CD4-positive, alpha-beta T cell treated with Interleukin-15 for 4 hours (primary cell): ENCODE results near the gene MRPL42.
"Not testable (repeated sequence)": the region's sequence is repeated elsewhere in the genome, so short reads cannot be mapped to it uniquely, and the experiment has no call there.

Experiments used
- DNase-seq: peaks from one replicate; pipeline ENCODE4 v3.0.0-alpha.2; 2020; ENCODE audit warnings: low spot score

MRPL42 gene

DNA sequence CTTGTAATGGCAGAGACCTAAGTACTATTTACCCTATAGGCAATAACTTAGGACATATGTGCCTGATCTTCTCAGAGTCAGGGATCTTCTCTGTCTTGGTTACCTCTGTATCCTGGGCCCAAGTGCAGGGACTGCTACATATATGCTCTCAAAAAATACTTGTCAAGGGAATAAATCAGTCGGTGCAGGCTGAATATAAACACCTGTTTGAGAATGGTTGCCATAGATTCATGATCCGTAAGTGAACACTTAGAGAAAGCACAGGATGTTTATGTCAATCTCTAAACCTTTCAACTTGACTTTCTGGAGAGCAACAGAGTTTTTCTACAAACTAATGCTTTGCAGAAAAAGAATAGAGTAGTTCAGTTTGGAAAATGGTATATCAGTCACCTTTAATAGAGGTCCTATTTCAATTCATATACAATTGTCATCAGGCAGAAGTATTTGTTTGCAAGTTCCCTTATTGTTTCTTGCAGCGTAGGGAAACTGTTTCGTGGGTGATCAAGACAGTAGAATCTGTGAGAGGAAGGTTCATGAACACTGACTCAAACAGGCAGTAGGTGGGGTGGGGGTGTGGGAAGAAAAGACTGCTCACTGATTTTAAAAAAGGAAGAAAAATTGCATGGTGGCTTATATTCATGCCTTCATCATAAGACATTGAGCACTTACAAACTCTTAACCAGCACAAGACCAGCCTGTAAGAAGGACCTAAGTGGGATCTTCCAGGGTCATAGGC lies 19.6 kb upstream of the MRPL42 start:
- DNase-seq, result no peak

DNA sequence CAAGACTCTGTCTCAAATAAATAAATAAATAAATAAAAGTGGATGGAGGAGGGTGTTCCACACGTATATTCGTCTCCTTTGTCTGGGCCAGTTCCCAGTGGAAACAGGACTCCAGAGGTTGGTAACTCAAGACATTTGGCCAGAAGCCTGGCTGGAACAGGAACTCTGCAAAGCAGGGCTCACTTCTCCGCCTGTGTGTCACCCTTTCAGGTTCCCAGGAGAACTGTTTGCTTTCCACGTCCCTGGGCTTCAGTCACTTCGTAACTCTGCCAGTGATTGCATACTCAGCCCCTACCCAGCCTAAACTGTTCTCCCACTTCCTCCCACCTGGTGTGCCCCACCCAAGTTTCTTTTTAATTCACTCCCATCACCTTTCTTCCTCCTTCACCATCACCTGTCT lies 18.5 kb upstream of the MRPL42 start:
- no peak for DNase-seq

DNA sequence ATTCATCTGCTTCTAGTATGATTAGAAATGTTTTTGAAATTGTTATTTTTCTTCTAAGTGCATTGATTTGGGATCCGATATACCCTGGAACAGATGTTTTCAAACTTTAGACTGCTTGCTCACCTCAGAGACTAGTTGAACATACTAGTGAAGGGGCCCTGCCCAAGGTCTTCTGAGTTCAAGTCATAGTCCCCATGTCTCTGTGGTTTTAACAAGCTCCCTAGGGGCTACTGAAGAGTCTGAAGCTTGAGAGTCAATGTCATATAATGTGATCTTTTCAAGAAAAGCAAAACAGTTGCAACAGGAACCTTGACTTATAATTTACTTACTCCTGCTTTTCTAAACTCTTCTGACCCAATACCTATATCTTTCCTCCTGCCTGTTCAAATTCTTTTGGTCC lies 18.0 kb upstream of the MRPL42 start:
- DNase-seq, result no peak

DNA sequence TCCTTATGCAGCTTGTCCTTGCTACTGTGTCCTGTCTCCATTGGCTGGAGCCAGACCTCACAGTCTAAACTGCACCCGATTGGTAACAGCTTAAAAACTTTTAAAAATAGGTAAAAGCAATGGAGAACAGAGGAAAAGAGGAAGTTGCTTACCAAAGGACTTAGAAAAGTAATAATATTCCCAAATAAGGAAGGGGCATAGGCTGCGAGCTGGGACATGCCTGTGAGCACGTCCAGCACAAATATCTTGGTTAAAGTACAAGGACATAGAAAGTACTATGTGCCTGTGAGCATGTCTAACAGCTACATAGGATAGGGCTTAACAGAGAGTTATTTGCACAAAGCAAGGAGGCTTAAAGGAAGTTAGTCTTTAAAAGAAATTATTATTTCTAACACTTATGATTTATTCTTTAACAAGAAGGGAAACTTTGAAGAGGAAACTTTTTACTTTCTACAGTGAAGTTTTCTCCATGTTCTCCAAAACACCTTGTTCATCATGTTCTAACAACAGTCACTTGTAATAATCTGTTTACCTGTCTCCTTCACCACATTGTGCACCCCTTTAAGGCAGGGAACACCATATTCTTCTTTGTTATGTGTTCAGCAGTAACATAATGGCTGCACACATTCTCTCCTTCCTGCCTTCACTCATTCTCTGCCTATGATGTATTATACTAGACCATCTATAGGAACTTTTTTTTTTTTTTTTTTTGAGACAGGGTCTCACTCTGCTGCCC lies 15.7 kb upstream of the MRPL42 start:
- DNase-seq, result no peak

DNA sequence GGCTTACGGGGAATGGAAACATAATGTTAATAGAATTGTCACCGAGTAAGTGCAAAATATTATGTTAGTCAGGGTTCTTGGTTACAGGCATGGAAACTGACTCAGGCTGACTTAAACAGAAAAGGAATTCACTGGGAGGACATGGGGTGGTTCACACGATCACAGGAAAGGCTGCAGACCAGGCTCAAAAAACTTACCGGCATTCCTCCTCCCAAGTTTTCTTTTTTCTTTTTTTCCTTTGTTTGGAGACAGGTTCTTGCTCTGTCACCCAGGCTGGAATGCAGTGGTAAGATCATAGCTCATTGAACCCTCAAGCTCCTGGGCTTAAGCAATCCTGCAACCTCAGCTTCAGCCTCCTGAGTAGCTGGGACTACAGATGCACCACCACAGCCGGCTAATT lies 13.7 kb upstream of the MRPL42 start:
- DNase-seq, result no peak

DNA sequence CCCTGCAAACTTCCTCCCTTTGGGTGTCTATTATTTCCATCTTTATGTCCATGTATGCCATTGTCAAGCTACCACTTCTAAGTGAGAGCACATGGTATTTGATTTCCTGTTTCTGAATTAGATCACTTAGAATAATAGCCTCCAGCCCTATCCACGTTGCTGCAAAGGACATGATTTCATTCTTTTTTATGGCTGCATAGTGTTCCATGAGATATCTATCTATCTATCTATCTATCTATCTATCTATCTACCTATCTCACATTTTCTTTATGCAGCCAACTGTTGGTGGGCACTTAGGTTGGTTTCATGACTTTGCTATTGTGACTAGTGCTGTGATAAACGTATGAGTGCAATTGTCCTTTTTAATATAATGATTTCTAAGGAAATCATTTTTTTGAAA lies 11.2 kb upstream of the MRPL42 start:
- no peak for DNase-seq

DNA sequence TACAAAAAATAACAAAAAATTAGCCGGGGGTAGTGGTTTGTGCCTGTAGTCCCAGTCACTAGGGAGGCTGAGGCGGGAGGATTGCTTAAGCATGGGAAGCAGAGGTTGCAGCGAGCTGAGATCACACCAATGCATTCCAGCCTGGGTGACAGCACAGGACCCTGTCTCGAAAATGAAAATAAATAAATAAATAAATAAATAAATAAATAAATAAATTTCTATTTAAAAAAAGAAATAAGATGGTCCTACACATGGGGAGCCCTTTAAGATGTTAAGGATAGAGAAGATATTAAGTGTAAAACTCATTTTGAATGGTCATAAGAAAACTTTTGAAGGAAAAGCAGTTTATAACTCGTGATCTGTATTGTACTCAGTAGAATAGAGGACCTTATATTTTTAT lies 8.2 kb upstream of the MRPL42 start:
- DNase-seq, result no peak

DNA sequence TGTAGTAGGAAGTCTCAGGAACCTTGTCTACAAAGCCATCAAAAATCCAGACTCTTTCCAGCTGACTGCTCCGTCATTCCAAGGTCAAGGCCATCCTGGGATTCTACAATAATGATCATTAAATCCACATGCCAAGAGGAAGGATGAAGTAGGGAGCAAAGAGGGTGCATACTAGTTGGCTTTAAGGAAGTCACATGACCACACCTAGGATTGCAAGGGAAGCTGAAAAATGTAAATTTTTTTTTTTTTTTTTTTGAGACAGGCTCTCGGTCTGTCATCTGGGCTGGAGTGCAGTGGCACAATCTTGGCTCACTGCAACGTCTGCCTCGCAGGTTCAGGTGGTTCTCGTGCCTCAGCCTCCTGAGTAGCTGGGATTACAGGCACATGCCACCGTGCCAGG lies 7.3 kb upstream of the MRPL42 start:
- no peak for DNase-seq

DNA sequence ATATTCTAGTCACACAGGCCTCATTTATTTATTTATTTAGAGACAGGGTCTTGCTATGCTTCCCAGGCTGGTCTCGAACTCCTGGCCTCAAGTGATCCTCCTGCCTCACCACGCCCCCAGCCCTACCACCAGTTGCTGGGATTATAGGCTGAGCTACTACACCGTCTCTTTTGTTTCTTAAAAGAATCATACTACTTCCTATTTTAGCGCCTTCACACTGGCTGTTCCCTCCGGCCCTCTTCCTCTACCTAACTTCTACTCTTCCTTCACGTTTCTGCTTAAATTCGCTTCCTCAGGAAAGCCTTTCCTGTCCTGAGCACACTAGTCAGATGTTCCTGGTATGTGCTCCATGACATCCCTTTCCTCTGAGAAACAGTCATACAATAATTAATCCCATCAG lies 6.4 kb upstream of the MRPL42 start:
- DNase-seq, result no peak

DNA sequence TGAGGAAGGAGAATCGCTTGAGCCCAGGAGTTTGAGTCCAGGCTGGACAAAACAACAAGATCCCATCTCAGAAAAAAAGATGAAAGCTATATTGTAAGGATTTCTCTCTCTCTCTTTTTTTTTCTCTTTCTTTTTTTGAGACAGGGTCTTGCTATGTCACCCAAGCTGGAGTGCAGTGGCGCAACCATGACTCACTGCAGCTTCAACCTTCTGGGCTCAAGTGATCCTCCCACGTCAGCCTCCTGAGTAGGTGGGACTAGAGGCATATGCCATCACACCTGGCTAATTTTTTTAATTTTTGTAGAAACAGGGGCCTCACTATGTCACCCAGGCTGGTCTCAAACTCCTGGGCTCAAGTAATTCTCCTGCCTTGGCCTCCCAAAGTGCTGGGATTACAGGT lies 5.8 kb upstream of the MRPL42 start:
- DNase-seq, result no peak

DNA sequence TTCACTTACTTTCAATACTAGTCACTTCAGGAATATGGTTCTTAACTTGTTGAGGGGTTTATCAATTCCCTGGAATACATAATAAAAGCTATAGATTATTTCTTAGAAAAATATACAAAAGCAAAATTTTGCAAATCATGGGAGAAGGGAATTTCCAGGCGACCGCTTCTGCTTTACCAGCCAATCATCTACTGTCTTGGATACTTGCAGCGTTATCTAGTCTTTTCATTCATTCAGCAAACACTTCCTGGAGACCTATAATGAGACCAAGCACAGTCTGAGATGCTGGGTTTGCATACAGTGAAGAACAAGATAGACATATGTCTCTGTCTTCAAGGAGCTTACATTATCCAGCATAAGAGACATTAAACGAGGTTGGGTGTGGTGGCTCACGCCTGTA lies 1.5 kb upstream of the MRPL42 start:
- DNase-seq, result no peak

DNA sequence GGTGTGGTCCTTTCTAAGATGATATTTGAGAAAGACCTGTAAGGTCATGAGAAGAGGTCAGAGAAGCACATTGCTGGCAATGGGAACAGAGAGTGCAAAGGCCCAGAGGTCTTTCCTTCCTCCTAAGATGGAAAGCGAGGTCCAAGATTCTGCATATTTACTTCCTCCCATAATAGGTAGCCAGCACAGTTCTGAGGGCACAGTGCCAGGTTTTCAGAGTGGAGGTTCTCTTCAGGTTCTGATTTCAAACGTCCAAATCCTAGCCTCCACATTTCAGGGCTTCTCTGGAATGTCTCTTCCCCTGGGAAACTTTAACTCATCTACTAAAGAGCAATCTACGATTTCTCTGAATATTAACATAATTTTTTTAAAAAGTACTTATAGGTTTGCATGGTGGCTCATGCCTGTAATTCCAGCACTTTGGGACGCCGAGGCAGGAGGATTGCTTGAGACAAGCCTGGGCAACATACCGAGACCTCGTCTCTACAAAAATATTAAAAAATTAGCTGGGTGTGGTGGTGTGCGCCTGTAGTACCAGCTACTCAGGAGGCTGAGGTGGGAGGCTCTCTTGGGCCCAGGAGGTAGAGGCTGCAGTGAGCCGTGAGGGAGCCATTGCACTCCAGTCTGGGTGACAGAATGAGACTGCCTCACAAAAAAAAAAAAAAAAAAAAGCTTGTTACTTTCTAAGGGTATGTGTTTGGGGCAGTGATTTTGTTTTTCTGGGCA lies 526 bp upstream of the MRPL42 start:
- DNase-seq, result no peak

DNA sequence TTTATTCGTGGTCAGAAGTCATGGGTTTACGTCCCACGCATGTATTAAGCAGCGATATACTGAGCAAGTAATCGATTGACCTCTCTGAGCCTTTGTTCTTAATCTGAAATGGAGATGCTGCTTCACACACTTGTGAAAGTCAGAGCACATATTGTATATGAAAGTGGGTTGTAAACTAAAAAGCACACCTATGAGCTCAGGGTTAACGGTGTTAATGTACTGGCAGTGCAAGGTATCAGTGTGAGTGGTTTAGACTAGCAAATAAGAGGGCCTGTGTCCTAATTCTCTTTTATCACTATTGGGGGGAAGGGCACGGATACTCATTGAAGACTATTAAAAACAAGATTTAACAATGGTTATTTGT lies 676 bp downstream of the MRPL42 start:
- DNase-seq, result no peak

DNA sequence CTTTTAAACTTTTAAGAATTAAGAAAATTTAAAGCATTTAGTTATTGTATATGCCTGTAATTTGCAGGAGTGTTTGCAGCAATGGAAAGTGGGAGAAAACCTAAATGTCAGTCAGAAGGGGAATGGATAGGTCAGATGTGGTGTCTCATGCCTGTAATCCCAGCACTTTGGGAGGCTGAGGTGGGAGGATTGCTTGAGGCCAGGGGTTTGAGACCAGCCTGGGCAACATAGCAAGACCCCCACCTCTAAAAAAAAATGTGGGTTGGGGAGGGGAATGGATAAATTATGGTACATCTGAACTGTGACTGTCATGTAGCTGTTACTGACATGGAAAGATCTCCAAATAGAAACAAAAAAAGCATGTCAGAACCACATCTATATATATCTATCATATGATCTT lies 2.1 kb downstream of the MRPL42 start:
- DNase-seq, result no peak

DNA sequence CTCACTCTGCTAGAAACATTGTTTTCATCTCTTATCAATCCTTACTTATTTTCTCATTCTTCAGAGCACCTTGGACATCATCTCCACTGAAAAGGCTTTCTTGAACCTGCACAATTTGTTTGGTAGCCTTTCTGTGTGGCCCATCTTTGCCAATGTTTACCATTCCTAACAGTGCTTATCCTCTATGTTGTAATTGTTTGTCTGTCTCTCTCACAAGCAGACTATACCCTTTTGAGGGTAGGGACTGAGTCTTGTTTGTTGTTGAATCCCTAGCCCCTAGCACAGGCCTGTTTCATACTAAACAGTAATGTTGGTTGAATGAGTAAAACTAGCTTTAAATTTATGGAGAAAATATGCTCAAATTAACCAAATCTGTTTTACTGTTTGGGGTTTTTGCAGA lies 9.2 kb downstream of the MRPL42 start:
- no peak for DNase-seq

DNA sequence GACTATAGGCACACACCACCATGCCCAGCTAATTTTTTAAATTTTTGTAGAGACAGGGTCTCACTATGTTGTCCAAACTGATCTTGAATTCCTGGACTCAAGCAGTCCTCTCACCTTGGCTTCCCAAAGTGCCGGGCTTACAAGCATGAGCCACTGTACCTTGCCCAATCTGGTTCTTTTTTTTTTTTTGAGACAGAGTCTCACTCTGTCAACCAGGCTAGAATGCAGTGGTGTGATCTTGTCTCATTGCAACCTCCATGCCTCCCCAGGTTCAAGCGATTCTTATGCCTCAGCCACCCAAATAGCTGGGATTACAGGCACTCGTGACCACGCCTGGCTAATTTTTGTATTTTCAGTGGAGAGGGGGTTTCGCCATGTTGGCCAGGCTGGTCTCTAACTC lies 15.4 kb downstream of the MRPL42 start:
- no peak for DNase-seq

DNA sequence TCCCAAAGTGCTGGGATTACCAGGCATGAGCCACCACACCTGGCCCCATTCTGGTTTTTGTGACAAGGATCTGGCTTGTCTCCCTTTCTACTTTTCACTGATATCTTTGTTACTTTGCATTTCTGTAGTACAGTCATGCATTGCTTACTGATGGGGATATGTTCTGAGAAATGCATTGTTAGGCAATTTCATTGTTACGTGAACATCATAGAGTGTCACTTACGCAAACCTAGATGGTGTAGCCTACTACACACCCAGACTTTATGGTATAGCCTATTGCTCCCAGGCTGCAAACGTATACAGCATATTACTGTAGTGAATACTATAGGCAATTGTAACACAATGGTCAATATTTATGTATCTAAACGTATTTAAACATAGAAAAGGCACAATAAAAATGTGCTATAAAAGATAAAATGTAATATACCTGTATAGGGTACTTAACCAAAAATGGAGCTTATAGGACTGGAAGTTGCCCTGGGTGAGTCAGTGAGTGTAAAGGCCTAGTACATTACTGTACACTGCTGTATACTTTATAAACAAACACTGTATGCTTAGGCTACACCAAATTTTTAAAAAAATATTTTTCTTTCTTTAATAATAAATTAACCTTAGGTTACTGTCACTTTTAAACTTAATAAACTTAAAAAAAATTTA lies 16.0 kb downstream of the MRPL42 start:
- DNase-seq, result no peak

DNA sequence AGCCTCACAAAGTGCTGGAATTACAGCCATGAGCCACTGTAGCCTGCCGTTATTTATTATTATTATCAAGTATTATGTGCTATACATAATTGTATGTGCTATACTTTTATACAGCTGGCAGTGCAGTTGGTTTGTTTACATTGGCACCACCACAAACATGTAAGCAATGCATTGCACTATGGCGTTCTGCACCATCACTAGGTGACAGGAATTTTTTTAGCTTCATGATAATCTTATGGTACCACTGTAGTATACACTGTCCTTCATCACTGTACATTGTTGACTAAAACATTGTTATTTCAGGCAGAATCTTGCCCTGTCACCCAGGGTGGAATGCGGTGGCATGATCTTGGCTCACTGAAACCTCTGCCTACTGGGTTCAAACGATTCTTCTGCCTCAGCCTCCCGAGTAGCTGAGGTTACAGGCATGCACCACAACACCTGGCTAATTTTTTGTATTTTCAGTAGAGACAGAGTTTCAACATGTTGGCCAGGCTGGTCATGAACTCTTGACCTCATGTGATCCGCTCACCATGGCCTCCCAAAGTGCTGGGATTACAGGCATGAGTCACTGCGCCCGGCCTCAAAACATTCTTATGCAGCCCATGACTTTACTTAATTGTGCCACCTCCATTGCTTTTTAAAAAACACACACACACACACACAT lies 17.1 kb downstream of the MRPL42 start:
- DNase-seq, result no peak

DNA sequence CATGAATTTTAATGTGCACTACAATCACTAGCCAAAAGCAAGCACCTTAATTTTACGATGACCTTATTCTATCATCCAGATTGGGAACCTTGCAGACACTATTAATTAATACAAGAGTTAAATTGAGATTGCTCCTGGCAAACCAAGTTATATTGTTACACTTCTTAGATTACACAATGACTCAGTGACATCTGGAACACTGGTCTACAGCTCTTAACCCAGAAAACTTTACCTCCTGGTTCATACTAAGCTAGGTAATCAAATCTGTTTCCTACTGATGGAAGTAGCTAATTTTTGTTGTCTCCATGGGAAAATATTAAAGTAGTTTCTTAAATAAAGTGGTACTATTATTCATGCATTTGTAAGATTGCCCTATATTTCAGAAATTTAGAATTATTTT lies 25.5 kb downstream of the MRPL42 start:
- not testable (repeated sequence) for DNase-seq

DNA sequence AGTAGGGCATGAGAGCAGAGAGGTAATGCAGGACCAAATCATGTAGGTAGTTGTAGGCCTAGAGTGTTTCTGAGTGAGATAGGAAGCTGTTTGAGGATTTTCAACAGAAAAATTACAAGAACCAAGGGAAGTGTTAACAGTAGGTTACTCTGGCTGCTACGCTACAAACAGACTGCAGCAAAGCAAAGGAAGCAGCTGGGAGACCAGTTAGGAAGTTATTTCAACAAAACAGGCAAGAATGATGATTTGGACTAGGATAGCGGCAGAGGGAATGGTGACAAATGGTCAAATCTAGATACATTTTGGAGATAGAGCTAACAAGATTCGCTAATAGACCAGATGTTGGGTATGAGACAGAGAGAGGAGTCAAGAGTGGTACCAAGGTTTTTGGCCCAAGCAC lies 26.8 kb downstream of the MRPL42 start:
- no peak for DNase-seq

DNA sequence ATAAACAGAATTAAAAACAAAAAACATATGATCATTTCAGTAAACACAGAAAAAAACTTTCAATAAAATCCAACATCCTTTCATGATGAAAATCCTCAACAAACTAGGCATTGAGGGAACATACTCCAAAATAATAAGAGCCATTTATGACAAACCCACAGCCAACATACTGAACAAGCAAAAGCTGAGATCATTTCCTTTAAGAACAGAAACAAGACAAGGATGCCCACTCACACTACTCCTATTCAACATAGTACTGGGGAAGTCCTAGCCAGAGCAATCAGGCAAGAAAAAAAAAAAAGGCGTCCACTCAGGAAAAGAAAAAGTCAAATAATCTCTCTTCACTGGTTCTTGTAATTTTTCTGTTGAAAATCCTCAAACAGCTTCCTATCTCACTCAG lies 30.1 kb downstream of the MRPL42 start:
- DNase-seq, result no peak

DNA sequence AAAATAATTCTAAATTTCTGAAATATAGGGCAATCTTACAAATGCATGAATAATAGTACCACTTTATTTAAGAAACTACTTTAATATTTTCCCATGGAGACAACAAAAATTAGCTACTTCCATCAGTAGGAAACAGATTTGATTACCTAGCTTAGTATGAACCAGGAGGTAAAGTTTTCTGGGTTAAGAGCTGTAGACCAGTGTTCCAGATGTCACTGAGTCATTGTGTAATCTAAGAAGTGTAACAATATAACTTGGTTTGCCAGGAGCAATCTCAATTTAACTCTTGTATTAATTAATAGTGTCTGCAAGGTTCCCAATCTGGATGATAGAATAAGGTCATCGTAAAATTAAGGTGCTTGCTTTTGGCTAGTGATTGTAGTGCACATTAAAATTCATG lies 31.5 kb downstream of the MRPL42 start:
- not testable (repeated sequence) for DNase-seq
